Suppressor macrophage treated with lipopolysaccharide for 1 hour (primary cell): Measurements from ENCODE around the gene PPP1R16B.
A peak's percentile ranks its signal among the peaks of the same experiment; 100 is the strongest.
"Not testable (repeated sequence)": the region's sequence is repeated elsewhere in the genome, so short reads cannot be mapped to it uniquely, and the experiment has no call there.

ENCODE experiments used
- DNase-seq, 3 donors: peaks; one replicate each; pipeline ENCODE4 v3.0.0-alpha.2; 2020 to 2022

Gene PPP1R16B

GRCh38 chr20:38794057-38794456, 11.4 kb upstream of the PPP1R16B start:
- not testable (repeated sequence) for DNase-seq

GRCh38 chr20:38798266-38798665, 7.2 kb upstream of the PPP1R16B start:
- peak in 2 of 3 donors; percentile 29 to 33 for DNase-seq

GRCh38 chr20:38799203-38799602, 6.3 kb upstream of the PPP1R16B start:
- DNase-seq: peak; percentile 30 to 37 (median 31)

GRCh38 chr20:38800882-38801281, 4.6 kb upstream of the PPP1R16B start:
- DNase-seq: no peak

GRCh38 chr20:38804221-38804620, 1.3 kb upstream of the PPP1R16B start:
- DNase-seq: no peak

- DNase-seq: peak in 1 of 3 donors; percentile 13
Measured at GRCh38 chr20:38804682-38805501, 605 bp upstream of the PPP1R16B start.

GRCh38 chr20:38805958-38806854, 709 bp downstream of the PPP1R16B start:
- DNase-seq: peak in 1 of 3 donors; percentile 28

- peak in 1 of 3 donors; percentile 20 for DNase-seq
Measured at GRCh38 chr20:38806855-38807655, 1.6 kb downstream of the PPP1R16B start.

GRCh38 chr20:38809942-38810341, 4.4 kb downstream of the PPP1R16B start:
- DNase-seq: no peak

- DNase-seq: peak in 1 of 3 donors; percentile 21
Measured at GRCh38 chr20:38810926-38811630, 5.6 kb downstream of the PPP1R16B start.

GRCh38 chr20:38811769-38812168, 6.3 kb downstream of the PPP1R16B start:
- no peak for DNase-seq

GRCh38 chr20:38812182-38812581, 6.7 kb downstream of the PPP1R16B start:
- no peak for DNase-seq

- no peak for DNase-seq
Measured at GRCh38 chr20:38812709-38813573, 7.4 kb downstream of the PPP1R16B start.

- not testable (repeated sequence) for DNase-seq
Measured at GRCh38 chr20:38813574-38813962, 8.1 kb downstream of the PPP1R16B start.

GRCh38 chr20:38815446-38815845, 9.9 kb downstream of the PPP1R16B start:
- no peak for DNase-seq

GRCh38 chr20:38818113-38819065, 12.9 kb downstream of the PPP1R16B start:
- no peak for DNase-seq

- DNase-seq: no peak
Measured at GRCh38 chr20:38825571-38825900, 20.0 kb downstream of the PPP1R16B start.

GRCh38 chr20:38825901-38826625, 20.6 kb downstream of the PPP1R16B start:
- no peak for DNase-seq

GRCh38 chr20:38827770-38828281, 22.3 kb downstream of the PPP1R16B start:
- no peak for DNase-seq
